Measurements from ENCODE around the gene C16orf90.

DNA sequence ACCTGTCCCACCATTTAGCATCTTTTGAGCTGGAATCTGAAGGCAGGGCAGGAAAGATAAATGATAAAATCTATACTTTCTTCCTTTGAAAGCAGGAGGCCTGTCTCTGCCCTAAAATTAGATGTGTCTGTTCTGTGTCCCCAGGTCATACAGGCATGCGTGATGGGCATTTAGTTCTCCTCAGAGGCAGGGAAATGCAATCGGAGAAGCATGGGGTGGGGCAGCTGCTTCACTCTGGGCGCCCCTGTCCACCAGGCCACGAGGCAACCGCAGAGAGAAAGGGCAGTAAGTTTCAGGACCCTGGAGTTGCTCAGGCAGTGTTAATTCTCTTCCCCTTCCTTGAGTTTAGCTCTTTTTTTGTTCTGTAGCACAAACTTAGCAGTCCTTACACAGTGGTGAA lies 30.7 kb upstream of the C16orf90 start:
- TF ChIP-seq, protein P1, sequence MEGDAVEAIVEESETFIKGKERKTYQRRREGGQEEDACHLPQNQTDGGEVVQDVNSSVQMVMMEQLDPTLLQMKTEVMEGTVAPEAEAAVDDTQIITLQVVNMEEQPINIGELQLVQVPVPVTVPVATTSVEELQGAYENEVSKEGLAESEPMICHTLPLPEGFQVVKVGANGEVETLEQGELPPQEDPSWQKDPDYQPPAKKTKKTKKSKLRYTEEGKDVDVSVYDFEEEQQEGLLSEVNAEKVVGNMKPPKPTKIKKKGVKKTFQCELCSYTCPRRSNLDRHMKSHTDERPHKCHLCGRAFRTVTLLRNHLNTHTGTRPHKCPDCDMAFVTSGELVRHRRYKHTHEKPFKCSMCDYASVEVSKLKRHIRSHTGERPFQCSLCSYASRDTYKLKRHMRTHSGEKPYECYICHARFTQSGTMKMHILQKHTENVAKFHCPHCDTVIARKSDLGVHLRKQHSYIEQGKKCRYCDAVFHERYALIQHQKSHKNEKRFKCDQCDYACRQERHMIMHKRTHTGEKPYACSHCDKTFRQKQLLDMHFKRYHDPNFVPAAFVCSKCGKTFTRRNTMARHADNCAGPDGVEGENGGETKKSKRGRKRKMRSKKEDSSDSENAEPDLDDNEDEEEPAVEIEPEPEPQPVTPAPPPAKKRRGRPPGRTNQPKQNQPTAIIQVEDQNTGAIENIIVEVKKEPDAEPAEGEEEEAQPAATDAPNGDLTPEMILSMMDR (IDR thresholded peaks at IDR 0.05; ENCODE audit: insufficient read depth, low read depth, low read length) = no peak
- TF ChIP-seq EZH2 (IDR thresholded peaks at IDR 0.05; ENCODE audit: insufficient read depth, low read length) = no peak

Data from astrocyte (in vitro differentiated cells and primary cell).